GM12878 (cell line): ENCODE data around the gene IGFLR1. TPM values are rescaled to one million over a fixed set of nuclear protein-coding genes. Genes with fewer than 3 reads are reported as not detected.

Experiments used
- ATAC-seq: fragments of 200-7000 bp; cut with Tn5 transposase; 3 replicates; pipeline ENCODE4 v1.9.1; 2020; ENCODE audit warnings: mild to moderate bottlenecking, moderate library complexity
- BruUV-seq: library from RNA; stranded (reverse); fragments of 400-500 nt; replicated peaks from 2 replicates; lab custom pipeline; 2021; lab: Mats Ljungman, UMichigan
- CTCF ChIA-PET: fragments of 300-600 bp; sonication (Branson Sonifier 250); formaldehyde crosslinking; extraction: SDS; loops from one replicate; lab custom pipeline; 2021; ENCODE audit warnings: inconsistent platforms; lab: Yijun Ruan, JAX
- POLR2A ChIA-PET: fragments of 350-600 bp; formaldehyde crosslinking; extraction: SDS; loops from one replicate; lab custom pipeline; 2021; ENCODE audit warnings: inconsistent platforms; lab: Charles Lee
- RAD21 ChIA-PET: fragments of 300-600 bp; sonication (Branson Sonifier 250); formaldehyde crosslinking; loops from one replicate; lab custom pipeline; 2023; ENCODE audit warnings: antibody characterized with exemption; ENCODE audit not compliant: unreplicated experiment; lab: Charles Lee
- SMC1A ChIA-PET: fragments of 300-600 bp; sonication (Branson Sonifier 250); formaldehyde crosslinking; loops from one replicate; lab custom pipeline; 2023; ENCODE audit not compliant: unreplicated experiment, uncharacterized antibody; lab: Charles Lee
- DNase-seq: peaks from one replicate; pipeline ENCODE4 v3.0.0-alpha.2; 2011; ENCODE audit warnings: low read depth, low spot score
- FAIRE-seq: peaks from 3 replicates; lab custom pipeline; 2011; peaks lifted over from hg19 to GRCh38; lab: Jason Lieb, UNC
- H2AFZ ChIP-seq: 2 replicates; pipeline ENCODE4 v1.6.0; 2011; ENCODE audit warnings: low read depth, low read length, control low read depth; ENCODE audit not compliant: control insufficient read depth
- H3K27ac ChIP-seq: 2 replicates; pipeline ENCODE4 v1.5.1; 2011; ENCODE audit warnings: control low read depth; ENCODE audit not compliant: control insufficient read depth, insufficient read depth
- H3K27me3 ChIP-seq, 2 experiments: replicated peaks in 1 of 2; 2 replicates each; pipeline versions ENCODE4 v1.6.0 to v1.6.1; 2011; ENCODE audit warnings: low read length in 1 of 2; ENCODE audit not compliant: control insufficient read depth in 2 of 2, insufficient read depth in 2 of 2
- H3K36me3 ChIP-seq, 2 experiments: 2 replicates each; pipeline ENCODE4 v1.5.1; 2011; ENCODE audit warnings: low read length in 1 of 2; ENCODE audit not compliant: control insufficient read depth in 2 of 2, insufficient read depth in 2 of 2
- H3K4me1 ChIP-seq: 2 replicates; pipeline ENCODE4 v1.6.1; 2011; ENCODE audit warnings: mild to moderate bottlenecking, low read length, moderate library complexity, mixed read lengths; ENCODE audit not compliant: control insufficient read depth, insufficient read depth
- H3K4me2 ChIP-seq: 2 replicates; pipeline ENCODE4 v1.6.0; 2011; ENCODE audit warnings: control low read depth; ENCODE audit not compliant: control insufficient read depth, insufficient read depth
- H3K4me3 ChIP-seq: fragments of 200-600 bp; sonication (generic); 2 replicates; pipeline ENCODE4 v1.5.1; 2016
- H3K79me2 ChIP-seq: 2 replicates; pipeline ENCODE4 v1.6.0; 2011; ENCODE audit warnings: low read length; ENCODE audit not compliant: control insufficient read depth, insufficient read depth
- H3K9ac ChIP-seq: 2 replicates; pipeline ENCODE4 v1.8.0; 2011; ENCODE audit warnings: low read length, control low read depth, mixed read lengths; ENCODE audit not compliant: control insufficient read depth, insufficient read depth
- H3K9me3 ChIP-seq: replicated peaks from 3 replicates; pipeline ENCODE4 v1.5.1; 2011; ENCODE audit warnings: mild to moderate bottlenecking, low read length; ENCODE audit not compliant: control insufficient read depth, insufficient read depth
- H4K20me1 ChIP-seq: 2 replicates; pipeline ENCODE4 v1.6.0; 2011; ENCODE audit not compliant: control insufficient read depth, insufficient read depth
- JUNB ChIP-seq: IDR thresholded peaks from 2 replicates; pipeline ENCODE4 v1.6.1; 2016; ENCODE audit warnings: antibody characterized with exemption, mild to moderate bottlenecking
- NFYB ChIP-seq: IDR thresholded peaks from 2 replicates; pipeline ENCODE4 v1.6.1; 2011; ENCODE audit warnings: low read depth, mild to moderate bottlenecking, low read length, improper control_type of control experiment, moderate library complexity; ENCODE audit not compliant: insufficient read depth
- WGBS: methylation state at CpG from one replicate; pipeline ENCODE4 v1.1.6; 2016; ENCODE audit warnings: low lambda C conversion rate; ENCODE audit not compliant: insufficient replicate concordance, insufficient coverage; ENCODE audit errors: missing lambda C conversion rate; 5-methylcytosine and 5-hydroxymethylcytosine counted together
- in situ Hi-C: fragments of 300-500 bp; cut with MboI; formaldehyde crosslinking; loops from 9 replicates; pipeline ENCODE4 v1.14.3; 2018; ENCODE audit warnings: mixed read lengths
- intact Hi-C: fragments of 100-400 bp; cut with micrococcal nuclease; formaldehyde crosslinking; loops from one replicate; pipeline ENCODE4 v1.14.2; 2022; ENCODE audit not compliant: unreplicated experiment
- polyA plus RNA-seq, 11 experiments: library from polyadenylated mRNA; depleted of rRNA in 4 of 11; unstranded in 6 of 11; stranded (reverse) in 5 of 11; fragments of >200 nt; fragmentation: Nextera tagmentation in 4 of 11; fragmentation: Illumina TruSeq in 1 of 11; extraction: Ambion mirVana in 4 of 11; extraction: Trizol in 1 of 11; gene quantifications; 1 replicate in 1 of 11; 2 replicates in 10 of 11; pipeline versions ENCODE4 v1.2.1 to v1.2.3, GENCODE V29; 2011 to 2016; ENCODE audit warnings: inconsistent platforms in 2 of 11, missing spikeins in 2 of 11, low read depth in 1 of 11
- total RNA-seq, 4 experiments: library from RNA; depleted of rRNA in 3 of 4; stranded (reverse); fragments of >200 nt in 3 of 4; fragmentation: Illumina TruSeq in 1 of 4; extraction: Trizol in 1 of 4; gene quantifications; 2 replicates each; pipeline versions ENCODE4 v1.2.1 to v1.2.3, GENCODE V29; 2013 to 2021
- TF ChIP-seq, protein P1 (sequence below): fragments of 450-650 bp; formaldehyde crosslinking; IDR thresholded peaks from 2 replicates; pipeline ENCODE4 v1.5.0; 2022; ENCODE audit warnings: mild to moderate bottlenecking, missing genetic modification characterization

Gene IGFLR1
- total and polyA plus RNA-seq, 10 of the 15 experiments (the other 5 are each of a cell fraction or from before 2014, with no cell fraction given) = 2.5 to 39.9 (median 24.8) TPM

DNA sequence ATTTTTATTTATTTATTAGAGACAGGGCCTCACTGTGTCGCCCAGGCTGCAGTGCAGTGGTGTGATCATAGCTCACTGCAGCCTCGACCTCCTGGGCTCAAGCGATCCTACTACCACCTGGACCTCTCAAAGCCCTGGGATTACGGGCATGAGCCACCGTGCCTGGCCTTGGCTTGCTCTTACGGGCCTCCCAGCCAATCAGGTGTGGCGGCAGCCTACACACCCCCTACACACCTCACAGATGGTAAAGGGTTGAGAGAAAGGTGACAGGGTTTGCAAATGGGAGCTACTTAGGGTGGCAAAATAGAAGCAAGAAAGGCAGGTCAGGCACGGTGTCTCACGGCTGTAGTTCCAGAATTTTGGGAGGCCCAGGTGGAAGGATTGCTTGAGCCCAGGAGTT, 38.9 kb downstream of the IGFLR1 start:
- ChIA-PET SMC1A (interaction anchor here (3.0 to 12.3 kb wide), 2 partner anchors 9 to 10 kb away, joined by 12 to 375 read pairs; no protein-coding TSS in a partner anchor), CTCF (interaction anchor here (1.3 to 4.5 kb wide), 4 partner anchors 9 to 48 kb away, joined by 5 to 77 read pairs (median 10); partner anchors contain the start of genes PSENEN and U2AF1L4), POLR2A (interaction anchor here (0.5 to 11.9 kb wide), 12 partner anchors 7 to 1667 kb away, joined by 3 to 516 read pairs (median 6); partner anchors contain the start of genes ALKBH6, COX6B1, LIN37 and PSENEN), RAD21 (interaction anchor here (0.8 to 11.0 kb wide), 5 partner anchors 9 to 228 kb away, joined by 3 to 430 read pairs (median 13); no protein-coding TSS in a partner anchor)
- TF ChIP-seq NFYB (peak; percentile 68), JUNB (no peak)
- TF ChIP-seq, protein P1, sequence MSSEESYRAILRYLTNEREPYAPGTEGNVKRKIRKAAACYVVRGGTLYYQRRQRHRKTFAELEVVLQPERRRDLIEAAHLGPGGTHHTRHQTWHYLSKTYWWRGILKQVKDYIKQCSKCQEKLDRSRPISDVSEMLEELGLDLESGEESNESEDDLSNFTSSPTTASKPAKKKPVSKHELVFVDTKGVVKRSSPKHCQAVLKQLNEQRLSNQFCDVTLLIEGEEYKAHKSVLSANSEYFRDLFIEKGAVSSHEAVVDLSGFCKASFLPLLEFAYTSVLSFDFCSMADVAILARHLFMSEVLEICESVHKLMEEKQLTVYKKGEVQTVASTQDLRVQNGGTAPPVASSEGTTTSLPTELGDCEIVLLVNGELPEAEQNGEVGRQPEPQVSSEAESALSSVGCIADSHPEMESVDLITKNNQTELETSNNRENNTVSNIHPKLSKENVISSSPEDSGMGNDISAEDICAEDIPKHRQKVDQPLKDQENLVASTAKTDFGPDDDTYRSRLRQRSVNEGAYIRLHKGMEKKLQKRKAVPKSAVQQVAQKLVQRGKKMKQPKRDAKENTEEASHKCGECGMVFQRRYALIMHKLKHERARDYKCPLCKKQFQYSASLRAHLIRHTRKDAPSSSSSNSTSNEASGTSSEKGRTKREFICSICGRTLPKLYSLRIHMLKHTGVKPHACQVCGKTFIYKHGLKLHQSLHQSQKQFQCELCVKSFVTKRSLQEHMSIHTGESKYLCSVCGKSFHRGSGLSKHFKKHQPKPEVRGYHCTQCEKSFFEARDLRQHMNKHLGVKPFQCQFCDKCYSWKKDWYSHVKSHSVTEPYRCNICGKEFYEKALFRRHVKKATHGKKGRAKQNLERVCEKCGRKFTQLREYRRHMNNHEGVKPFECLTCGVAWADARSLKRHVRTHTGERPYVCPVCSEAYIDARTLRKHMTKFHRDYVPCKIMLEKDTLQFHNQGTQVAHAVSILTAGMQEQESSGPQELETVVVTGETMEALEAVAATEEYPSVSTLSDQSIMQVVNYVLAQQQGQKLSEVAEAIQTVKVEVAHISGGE = no peak
- BruUV-seq = no TSS peak
- peak overlapping the region; percentile 80; the same call in 1 of the 2 replicates for H3K4me3 ChIP-seq
- peaks cover 2% of the 10 kb centered on the region; the same call in 1 of the 2 replicates for H3K79me2 ChIP-seq
- in situ Hi-C loops (no loop called here), intact Hi-C loops (no loop called here)
- ATAC-seq (no peak), FAIRE-seq (no peak), DNase-seq (no peak)
- no peaks in the 10 kb centered on the region for H3K36me3 ChIP-seq
- H2AFZ ChIP-seq = no peak overlapping the region
- no peaks in the 10 kb centered on the region for H4K20me1 ChIP-seq
- peak overlapping the region; percentile 80; the same call in 1 of the 2 replicates for H3K9ac ChIP-seq
- H3K4me2 ChIP-seq = peak overlapping the region; percentile 82; the same call in 1 of the 2 replicates
- no peaks in the 10 kb centered on the region for H3K9me3 ChIP-seq
- H3K27me3 ChIP-seq = no peaks in the 10 kb centered on the region
- no peak overlapping the region for H3K27ac ChIP-seq
- 58% methylated on average over 9 of the region's 9 CpGs for WGBS
- peaks cover 7% of the 10 kb centered on the region for H3K4me1 ChIP-seq
